GM18505 (cell line): Measurements from ENCODE around the gene TSBP1.
"Not testable (repeated sequence)": the region's sequence is repeated elsewhere in the genome, so short reads cannot be mapped to it uniquely, and the experiment has no call there.

Experiments used
- ATAC-seq: cut with Tn5 transposase; IDR thresholded peaks from one replicate; pipeline ENCODE4 v1.9.1; 2021; ENCODE audit not compliant: unreplicated experiment
- POLR2A ChIP-seq: IDR thresholded peaks from 4 replicates; pipeline ENCODE4 v1.6.1; 2011; ENCODE audit warnings: borderline replicate concordance; ENCODE audit not compliant: insufficient read depth, insufficient read length; ENCODE audit errors: extremely low read depth

Gene TSBP1

DNA sequence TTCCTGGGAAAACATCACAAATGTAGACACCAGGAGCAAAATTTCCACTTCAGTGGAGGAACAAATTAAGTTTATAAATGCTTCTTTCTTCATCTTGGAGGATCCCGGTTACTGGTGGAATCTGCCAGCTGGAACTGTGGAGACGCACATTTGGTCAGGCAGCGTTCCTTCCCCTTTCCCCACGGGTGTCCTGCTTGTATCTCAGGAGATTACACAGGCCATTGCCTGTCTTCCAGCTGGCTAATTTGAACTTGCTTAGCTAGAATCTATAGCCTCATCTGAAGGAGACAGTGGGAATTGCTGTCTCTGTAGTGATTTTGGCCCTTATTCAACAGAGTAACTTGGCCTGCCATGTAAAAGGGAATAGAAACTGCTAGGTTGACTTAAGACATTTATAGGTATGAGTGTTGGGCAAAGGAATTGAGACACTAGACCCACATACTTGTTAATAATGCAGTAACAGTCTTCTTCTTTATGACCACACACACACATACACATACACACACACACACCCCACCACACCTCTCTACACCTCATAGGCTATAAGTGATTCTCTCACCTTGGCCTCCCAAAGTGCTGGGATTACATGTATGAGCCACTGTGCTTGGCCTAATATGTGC, 34.4 kb downstream of the TSBP1 start:
- ATAC-seq = no peak
- TF ChIP-seq POLR2A = no peak

DNA sequence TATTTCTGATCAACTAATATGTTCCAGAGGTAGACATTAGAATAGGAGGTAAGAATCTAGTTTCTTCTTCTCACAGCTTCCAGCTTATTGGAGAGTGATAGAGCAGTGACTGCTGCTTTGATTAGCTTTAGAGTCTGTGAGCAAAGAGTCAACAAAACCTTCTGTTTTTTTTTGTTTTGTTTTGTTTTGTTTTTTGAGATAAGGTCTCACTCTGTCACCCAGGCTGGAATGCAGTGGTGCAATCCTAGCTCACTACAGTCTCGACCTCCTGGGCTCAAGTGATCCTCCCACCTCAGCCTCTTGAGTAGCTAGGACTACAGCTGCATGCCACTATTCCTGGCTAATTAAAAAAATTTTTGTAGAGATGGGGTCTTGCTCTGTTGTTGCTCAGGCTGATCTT, 39.3 kb downstream of the TSBP1 start:
- TF ChIP-seq POLR2A = no peak
- no peak for ATAC-seq

DNA sequence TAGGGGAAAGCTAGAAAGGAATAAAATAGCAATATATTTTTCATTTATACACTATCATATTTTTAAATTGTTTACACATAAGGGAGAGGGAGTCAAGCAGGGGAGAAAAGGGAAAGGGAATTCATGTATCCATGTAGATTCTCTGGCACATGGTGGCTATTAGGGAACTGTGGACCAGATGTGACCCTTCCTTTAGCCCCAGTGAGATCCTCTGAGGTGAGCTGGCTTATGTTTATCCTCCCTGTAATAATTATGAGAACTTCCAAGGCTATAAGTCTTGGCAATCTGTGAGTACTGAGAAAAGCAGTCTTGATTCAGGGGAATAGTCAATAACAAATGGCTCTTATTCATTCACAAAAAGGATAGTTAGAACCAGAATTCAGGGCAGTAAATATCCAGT, 42.6 kb downstream of the TSBP1 start:
- no peak for TF ChIP-seq POLR2A
- ATAC-seq = no peak

DNA sequence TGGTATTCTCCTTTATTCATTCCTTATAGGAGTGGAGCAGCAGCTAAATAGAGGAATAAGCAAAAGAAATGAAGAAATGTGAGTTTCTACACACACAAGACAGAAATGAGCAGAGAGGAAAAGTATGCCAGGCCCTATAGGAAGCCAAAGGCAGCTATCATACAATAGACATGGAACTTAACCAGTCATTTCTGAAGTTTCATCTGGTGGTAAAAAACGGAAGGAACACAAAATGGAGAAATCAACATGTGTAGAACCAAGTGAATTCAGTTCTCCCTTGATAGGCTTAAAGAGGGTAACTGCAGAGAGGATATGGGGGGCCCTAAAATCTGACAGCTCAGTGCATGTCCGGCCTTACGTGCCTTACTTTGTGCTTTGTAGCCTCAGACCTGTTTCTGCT, 44.6 kb downstream of the TSBP1 start:
- no peak for TF ChIP-seq POLR2A
- ATAC-seq = no peak

DNA sequence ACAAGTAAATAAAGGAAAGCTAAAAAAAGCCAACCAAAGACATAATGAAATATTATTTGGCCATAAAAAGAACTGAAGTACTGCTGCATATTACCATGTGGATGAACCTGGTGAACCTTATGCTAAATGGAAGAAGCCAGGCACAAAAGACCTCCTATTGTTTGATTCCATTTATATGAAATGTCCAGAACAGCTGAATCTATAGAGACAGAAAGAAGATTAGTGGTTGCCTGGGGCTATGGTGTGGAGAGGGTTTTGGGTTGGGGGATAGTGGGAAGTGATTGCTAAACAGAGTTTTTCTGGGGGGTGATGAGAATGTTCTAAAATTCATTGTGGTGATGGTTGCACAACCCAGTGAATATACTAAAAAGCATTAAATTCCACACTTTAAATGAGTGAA, 53.2 kb downstream of the TSBP1 start:
- ATAC-seq = no peak

DNA sequence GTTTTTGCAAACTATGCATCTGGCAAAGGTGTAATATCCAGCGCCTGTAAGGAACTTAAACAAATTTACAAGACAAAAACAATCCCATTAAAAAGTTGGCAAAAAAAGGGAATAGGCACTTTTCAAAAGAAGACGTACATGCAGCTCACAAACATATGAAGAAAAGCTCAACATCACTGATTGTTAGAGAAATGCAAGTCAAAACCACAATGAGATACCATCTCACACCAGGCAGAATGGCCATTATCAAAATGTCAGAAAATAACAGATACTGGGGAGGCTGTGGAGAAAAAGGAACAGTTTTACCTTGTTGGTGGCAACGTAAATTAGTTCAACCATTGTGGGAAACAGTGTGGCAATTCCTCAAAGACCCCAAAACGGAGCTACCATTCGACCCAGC, 54.2 kb downstream of the TSBP1 start:
- no peak for TF ChIP-seq POLR2A
- ATAC-seq = no peak

More for the DNA sequence above, 53.2 kb downstream of the TSBP1 start:
- TF ChIP-seq POLR2A = no peak

DNA sequence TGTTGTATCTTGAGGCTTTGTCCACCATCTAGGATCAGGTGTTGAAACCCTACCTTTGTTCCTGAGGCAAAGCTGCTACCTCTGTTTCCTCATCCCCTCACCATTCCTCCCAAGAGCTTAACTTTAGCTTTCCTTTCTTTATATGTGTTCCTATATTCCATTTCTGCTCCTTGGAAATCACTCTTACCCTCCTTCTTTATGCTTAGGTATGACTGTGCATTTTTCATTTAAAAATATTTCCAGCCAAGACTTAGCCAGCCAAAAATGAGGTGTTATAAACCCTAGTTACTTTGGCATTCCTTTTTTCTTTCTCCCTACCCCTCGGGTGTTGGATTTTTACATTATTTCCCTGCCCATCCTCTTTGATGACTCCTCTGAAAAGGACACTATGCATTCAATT, 57.7 kb downstream of the TSBP1 start:
- no peak for ATAC-seq
- no peak for TF ChIP-seq POLR2A

DNA sequence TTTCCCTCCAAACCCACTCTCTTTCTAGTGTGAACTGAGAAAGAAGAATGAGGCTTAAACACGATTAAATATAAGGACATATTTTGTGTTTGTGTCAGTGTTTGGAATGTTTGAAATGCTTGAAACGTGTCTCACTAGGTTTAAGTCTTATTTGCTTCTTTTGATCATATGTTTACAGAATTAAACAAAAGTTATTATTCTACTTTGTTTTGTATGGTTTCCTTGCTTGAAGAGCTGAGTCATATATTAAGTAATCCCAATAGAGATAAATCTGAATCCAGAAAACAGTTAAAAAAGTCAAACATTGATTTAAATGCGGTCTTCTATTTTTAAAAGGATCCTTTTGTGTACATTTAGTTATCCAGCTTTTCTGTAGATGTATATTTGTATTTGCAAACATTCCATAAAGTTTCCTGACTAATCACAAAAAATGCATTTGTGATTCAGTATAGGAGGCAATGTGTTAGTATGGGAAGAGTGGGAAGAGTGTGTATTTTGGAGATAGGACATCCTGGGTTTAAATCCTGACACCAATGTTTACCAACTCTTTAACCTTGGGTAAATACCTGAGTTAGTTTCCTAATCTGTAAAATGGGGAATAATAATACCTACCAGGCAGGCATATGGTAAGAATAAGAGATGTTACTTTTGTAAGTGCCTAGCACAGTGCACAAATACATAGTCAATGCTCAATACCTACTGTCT, 72.9 kb downstream of the TSBP1 start:
- no peak for ATAC-seq
- TF ChIP-seq POLR2A = no peak

DNA sequence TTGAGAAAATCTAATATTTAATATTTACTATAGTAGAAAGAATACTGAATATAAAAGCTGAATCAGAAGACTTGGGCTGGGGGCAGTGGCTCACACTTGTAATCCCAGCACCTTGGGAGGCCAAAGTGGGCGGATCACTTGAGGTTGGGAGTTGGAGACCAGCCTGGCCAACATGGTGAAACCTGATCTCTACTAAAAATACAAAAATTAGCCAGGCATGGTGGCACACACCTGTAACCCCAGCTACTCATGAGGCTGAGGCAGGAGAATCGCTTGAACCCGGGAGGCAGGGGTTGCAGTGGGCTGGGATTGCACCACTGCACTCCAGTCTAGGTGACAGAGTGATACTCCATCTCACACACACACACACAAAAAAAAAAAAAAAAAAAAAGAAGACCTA, 76.7 kb downstream of the TSBP1 start:
- not testable (repeated sequence) for ATAC-seq

DNA sequence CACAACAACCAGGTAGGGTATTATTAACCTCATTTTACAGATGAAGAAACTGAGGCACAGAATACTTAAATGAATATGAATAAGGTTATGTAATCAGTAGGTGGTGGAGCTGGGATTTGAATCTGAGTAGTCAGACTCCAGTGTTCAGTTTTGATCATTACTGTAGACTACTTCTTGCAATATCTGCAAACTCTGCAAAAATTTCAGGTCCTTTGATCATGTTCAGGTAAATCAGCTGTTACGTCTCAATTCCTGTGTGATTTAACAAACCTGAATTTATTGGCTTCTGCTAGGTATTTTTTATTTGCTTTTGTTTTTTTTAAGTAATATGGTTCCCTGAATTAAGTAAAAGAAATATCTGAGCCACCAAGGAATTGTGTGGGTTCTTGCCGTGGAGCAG, 77.1 kb downstream of the TSBP1 start:
- no peak for ATAC-seq
- no peak for TF ChIP-seq POLR2A

DNA sequence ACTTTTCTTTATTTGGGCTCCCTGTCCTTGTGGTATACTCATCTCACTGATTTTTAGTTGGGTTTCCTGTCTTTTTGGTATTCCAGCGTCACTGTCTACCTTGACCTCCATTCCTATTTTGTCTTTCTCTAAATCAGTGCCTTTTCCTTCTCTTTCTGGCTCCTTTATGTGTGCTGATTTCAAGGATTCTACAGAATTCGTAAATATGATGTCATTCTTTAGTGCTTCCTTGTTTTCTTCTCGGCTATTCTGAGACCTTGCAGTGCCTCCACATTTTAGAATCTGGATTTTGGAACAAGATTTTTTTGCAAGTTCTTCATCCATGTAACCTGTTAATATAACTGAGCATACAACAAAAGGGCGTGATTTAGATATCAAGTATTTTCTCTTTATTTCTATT, 78.0 kb downstream of the TSBP1 start:
- no peak for ATAC-seq
- TF ChIP-seq POLR2A = no peak

DNA sequence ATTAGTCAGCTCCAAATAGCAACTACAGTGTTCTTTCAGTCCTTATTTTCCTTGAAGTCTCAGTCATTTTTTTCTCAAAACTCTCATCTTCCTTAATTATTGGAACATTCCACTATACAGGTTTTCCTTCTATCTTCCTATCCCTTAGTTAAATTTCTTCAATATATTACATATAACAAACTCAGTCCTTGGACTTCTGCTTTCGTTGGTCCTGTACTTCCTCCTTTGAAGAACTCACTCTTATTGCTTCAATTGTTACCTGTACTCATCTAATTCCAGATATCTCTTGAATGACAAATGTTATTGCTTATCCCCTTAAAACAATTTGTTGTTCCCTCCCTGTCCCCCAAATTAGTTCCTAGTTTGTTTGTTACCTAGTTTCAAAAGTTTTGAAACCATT, 80.2 kb downstream of the TSBP1 start:
- no peak for TF ChIP-seq POLR2A
- no peak for ATAC-seq

DNA sequence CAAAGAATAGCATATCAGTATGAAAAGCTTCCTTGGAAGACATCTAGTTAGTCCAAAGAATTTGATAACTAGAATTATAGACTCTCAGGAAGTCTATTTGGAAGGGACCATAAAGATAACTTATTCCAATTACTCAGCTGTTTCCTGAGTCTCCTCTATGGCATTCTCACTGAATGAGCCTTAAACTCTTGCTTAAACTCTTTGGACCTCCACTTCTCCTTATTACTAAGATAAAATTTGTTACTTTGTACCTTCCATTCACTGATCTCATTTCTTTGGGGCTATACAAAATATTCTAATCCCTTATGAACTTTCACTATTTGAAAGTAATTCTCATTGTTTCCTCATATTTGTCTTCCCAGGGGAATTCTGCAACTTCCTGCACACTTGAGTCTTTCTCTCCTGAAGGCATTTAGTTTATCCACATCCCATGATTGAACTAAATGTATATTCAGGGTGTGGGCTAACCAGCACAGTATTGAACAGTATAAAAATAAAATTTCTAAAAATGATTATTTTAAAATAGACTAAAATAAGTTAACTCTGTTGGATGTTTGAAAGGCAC, 80.7 kb downstream of the TSBP1 start:
- no peak for ATAC-seq
- TF ChIP-seq POLR2A = no peak

DNA sequence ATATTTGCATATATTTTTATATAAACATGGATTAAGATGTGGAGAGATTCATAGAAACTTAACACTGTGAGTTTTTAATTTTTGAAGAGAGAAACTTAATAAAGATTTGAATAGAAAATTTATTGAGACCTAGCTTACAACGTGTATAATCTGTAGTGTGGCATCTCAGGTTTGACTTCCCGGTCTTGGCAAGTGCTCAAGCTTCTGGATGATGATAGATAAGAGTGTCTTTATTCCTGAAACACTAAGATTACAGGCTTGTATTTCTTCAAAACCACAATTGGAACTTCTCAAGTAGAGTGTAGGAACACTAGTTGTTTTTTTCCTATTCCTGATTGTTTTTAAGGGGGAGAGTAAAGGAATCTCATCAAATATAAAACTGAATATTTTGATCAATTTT, 83.3 kb downstream of the TSBP1 start:
- no peak for ATAC-seq
- no peak for TF ChIP-seq POLR2A

DNA sequence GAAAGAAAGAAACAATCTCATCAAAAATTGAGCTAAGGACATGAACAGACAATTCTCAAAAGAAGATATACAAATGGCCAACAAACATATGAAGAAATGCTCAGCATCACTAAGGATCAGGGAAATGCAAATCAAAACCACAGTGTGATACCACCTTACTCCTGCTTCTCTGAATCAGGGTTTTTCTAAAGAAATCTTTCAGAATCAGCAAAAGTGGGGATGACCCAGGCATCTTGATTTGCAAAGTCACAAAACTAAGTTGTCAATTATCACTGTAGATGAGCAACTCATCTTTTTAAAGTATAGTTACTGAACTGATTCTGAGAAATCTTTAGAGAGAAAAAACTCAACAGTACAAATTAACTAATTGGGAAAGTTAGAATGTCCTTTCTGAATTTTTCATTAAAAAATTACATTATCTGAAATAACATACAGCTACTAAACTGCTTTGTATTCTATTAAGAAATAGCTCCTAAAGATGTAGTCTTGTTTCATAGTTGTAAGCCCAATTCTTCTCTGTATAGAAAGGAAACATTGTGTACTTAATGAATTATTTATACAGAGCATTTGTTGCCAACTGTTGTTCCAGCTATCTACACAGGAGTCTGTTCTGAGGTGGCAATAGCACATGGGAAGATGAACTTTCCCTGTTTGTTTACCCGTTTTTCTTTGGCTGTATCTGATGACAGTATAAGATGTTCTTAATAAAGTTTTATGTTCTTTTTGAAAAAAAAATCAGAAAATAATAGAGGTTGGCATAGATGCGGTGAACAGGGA, 97.7 kb downstream of the TSBP1 start:
- not testable (repeated sequence) for ATAC-seq
